Keratinocyte (primary cell): ENCODE data around the gene UBAC2. TPM values are rescaled to one million over a fixed set of nuclear protein-coding genes. Genes with fewer than 3 reads are reported as not detected.

Experiments used
- DNase-seq: peaks from one replicate; pipeline ENCODE4 v3.0.0-alpha.2; 2011; ENCODE audit warnings: low read depth, missing footprints, low spot score
- FAIRE-seq: peaks from 2 replicates; lab custom pipeline; 2011; peaks lifted over from hg19 to GRCh38; lab: Jason Lieb, UNC
- H2AFZ ChIP-seq: 2 replicates; pipeline ENCODE4 v1.6.0; 2012; ENCODE audit warnings: low read length, control low read depth, inconsistent platforms; ENCODE audit not compliant: control insufficient read depth
- H3K27ac ChIP-seq: 2 replicates; pipeline ENCODE4 v1.5.1; 2011; ENCODE audit warnings: low read length; ENCODE audit not compliant: control insufficient read depth, insufficient read depth
- H3K27me3 ChIP-seq: 3 replicates; pipeline ENCODE4 v1.6.0; 2011; ENCODE audit warnings: low read length; ENCODE audit not compliant: control insufficient read depth, insufficient read depth; ENCODE audit errors: extremely low read depth
- H3K36me3 ChIP-seq, 2 experiments: 2 replicates in 1 of 2; 3 replicates in 1 of 2; pipeline ENCODE4 v1.5.1; 2011; ENCODE audit warnings: low read length in 2 of 2, mild to moderate bottlenecking in 1 of 2; ENCODE audit not compliant: control insufficient read depth in 2 of 2, insufficient read depth in 2 of 2; ENCODE audit errors: extremely low read depth in 1 of 2
- H3K4me1 ChIP-seq: 3 replicates; pipeline ENCODE4 v1.5.1; 2011; ENCODE audit warnings: low read length; ENCODE audit not compliant: control insufficient read depth, insufficient read depth; ENCODE audit errors: extremely low read depth
- H3K4me2 ChIP-seq: 3 replicates; pipeline ENCODE4 v1.6.0; 2011; ENCODE audit warnings: low read depth, low read length; ENCODE audit not compliant: control insufficient read depth, insufficient read depth; ENCODE audit errors: extremely low read depth
- H3K4me3 ChIP-seq, 3 experiments: fragments of 200-600 bp in 1 of 3; sonication (generic) in 1 of 3; 2 replicates in 2 of 3; 3 replicates in 1 of 3; pipeline ENCODE4 v1.5.1; 2011 to 2016; ENCODE audit warnings: low read length in 3 of 3, mild to moderate bottlenecking in 3 of 3, control low read depth in 2 of 3, inconsistent platforms in 1 of 3, low read depth in 1 of 3, mixed read lengths in 1 of 3, mixed run types in 1 of 3, moderate library complexity in 1 of 3; ENCODE audit not compliant: control insufficient read depth in 2 of 3, insufficient read depth in 2 of 3; ENCODE audit errors: extremely low read depth in 1 of 3
- H3K79me2 ChIP-seq: 2 replicates; pipeline ENCODE4 v1.6.0; 2012; ENCODE audit warnings: low read length; ENCODE audit not compliant: control insufficient read depth, insufficient read depth
- H3K9ac ChIP-seq: 3 replicates; pipeline ENCODE4 v1.6.0; 2011; ENCODE audit warnings: low read length; ENCODE audit not compliant: control insufficient read depth, insufficient read depth; ENCODE audit errors: extremely low read depth
- H3K9me1 ChIP-seq: 3 replicates; pipeline ENCODE4 v1.6.0; 2011; ENCODE audit warnings: low read length; ENCODE audit not compliant: control insufficient read depth, insufficient read depth; ENCODE audit errors: extremely low read depth
- H3K9me3 ChIP-seq: 2 replicates; pipeline ENCODE4 v1.5.1; 2012; ENCODE audit warnings: low read depth, low read length; ENCODE audit not compliant: control insufficient read depth
- H4K20me1 ChIP-seq: 3 replicates; pipeline ENCODE4 v1.6.0; 2011; ENCODE audit warnings: low read length; ENCODE audit not compliant: control insufficient read depth, insufficient read depth; ENCODE audit errors: extremely low read depth
- CTCF ChIP-seq, 3 experiments: IDR thresholded peaks in 1 of 3; conservative IDR thresholded peaks in 1 of 3; optimal IDR thresholded peaks in 1 of 3; 2 replicates in 2 of 3; 3 replicates in 1 of 3; pipeline versions ENCODE3 to v1.5.1; 2011; ENCODE audit warnings: low read length in 3 of 3, mild to moderate bottlenecking in 3 of 3, moderate library complexity in 2 of 3, control low read depth in 1 of 3, inconsistent platforms in 1 of 3; ENCODE audit not compliant: insufficient read depth in 2 of 3; ENCODE audit errors: extremely low read depth in 1 of 3
- EZH2 ChIP-seq: IDR thresholded peaks from one replicate; pipeline ENCODE4 v1.6.1; 2012; ENCODE audit warnings: inconsistent platforms, mild to moderate bottlenecking, low read length, moderate library complexity
- dilution Hi-C: fragments of 300-500 bp; cut with MboI; formaldehyde crosslinking; loops from one replicate; pipeline ENCODE4 v1.7.0; 2020; ENCODE audit warnings: low sequenced_read_pairs; ENCODE audit not compliant: extremely low pct_ligation_motif_present
- polyA plus RNA-seq, 5 experiments: library from polyadenylated mRNA; depleted of rRNA in 3 of 5; stranded (reverse) in 3 of 5; stranded (forward) in 1 of 5; unstranded in 1 of 5; fragments of >200 nt; gene quantifications; 1 replicate in 1 of 5; 2 replicates in 3 of 5; 3 replicates in 1 of 5; pipeline versions ENCODE4 v1.2.1 to v1.2.3, GENCODE V29; 2011 to 2012; ENCODE audit warnings: missing spikeins in 2 of 5, low read depth in 1 of 5, low replicate concordance in 1 of 5

Gene UBAC2
- polyA plus RNA-seq, 1 donor (not counting 4 experiments of a cell fraction or from before 2014, with no cell fraction given) = 104 TPM

GRCh38 chr13:99404005-99404755 is 203.5 kb downstream of the UBAC2 start:
- Histone ChIP-seq H3K9me3 (no peaks in the 10 kb centered on the region), H3K9me1 (no peaks in the 10 kb centered on the region), H3K4me2 (no peak overlapping the region), H3K27ac (no peak overlapping the region), H4K20me1 (no peaks in the 10 kb centered on the region), H3K36me3 (no peaks in the 10 kb centered on the region), H3K4me1 (no peaks in the 10 kb centered on the region), H3K9ac (no peak overlapping the region), H3K4me3 (no peak overlapping the region), H2AFZ (no peak overlapping the region), H3K79me2 (no peaks in the 10 kb centered on the region), H3K27me3 (peaks cover 8% of the 10 kb centered on the region)
- no peak for DNase-seq
- TF ChIP-seq CTCF (optimal IDR thresholded peaks at IDR 0.05 in 1 of 3, IDR thresholded peaks at IDR 0.05 in 1 of 3, conservative IDR thresholded peaks at IDR 0.05 in 1 of 3; ENCODE audit: extremely low read depth in 1 of 3, insufficient read depth in 2 of 3, low read length in 3 of 3) = no peak
- no peak for TF ChIP-seq EZH2
- peak; percentile 9 for FAIRE-seq
- dilution Hi-C loops = no loop called here

GRCh38 chr13:99405966-99406365 is 205.3 kb downstream of the UBAC2 start:
- Histone ChIP-seq H3K9me1 (no peaks in the 10 kb centered on the region), H4K20me1 (no peaks in the 10 kb centered on the region), H3K9me3 (no peaks in the 10 kb centered on the region), H3K36me3 (no peaks in the 10 kb centered on the region), H3K9ac (no peak overlapping the region), H2AFZ (no peak overlapping the region), H3K4me3 (no peak overlapping the region), H3K4me1 (no peaks in the 10 kb centered on the region), H3K79me2 (no peaks in the 10 kb centered on the region), H3K4me2 (no peak overlapping the region), H3K27ac (no peak overlapping the region), H3K27me3 (peaks cover 8% of the 10 kb centered on the region)
- no peak for DNase-seq
- no peak for TF ChIP-seq EZH2
- FAIRE-seq = no peak
- dilution Hi-C loops = no loop called here
